Gastroesophageal sphincter (tissue), 4 donors: ENCODE measurements around the gene E2F1. TPM values are rescaled to one million over a fixed set of nuclear protein-coding genes. Genes with fewer than 3 reads are reported as not detected.
"Not testable (repeated sequence)": the region's sequence is repeated elsewhere in the genome, so short reads cannot be mapped to it uniquely, and the experiment has no call there.

Experiments
- ATAC-seq: fragments of 150-250 bp; one replicate; pipeline ENCODE4 v1.9.1; 2016; ENCODE audit warnings: mild to moderate bottlenecking, moderate library complexity
- H3K27ac ChIP-seq, 4 donors: fragments of 200-600 bp; sonication (generic) in 3 of 4; 1 replicate in 3 of 4; 2 replicates in 1 of 4; pipeline ENCODE4 v1.5.1; 2016 to 2019
- H3K27me3 ChIP-seq: fragments of 200-600 bp; sonication (generic); one replicate; pipeline ENCODE4 v1.5.1; 2019
- H3K36me3 ChIP-seq, 2 donors: fragments of 200-600 bp; sonication (generic); one replicate each; pipeline ENCODE4 v1.5.1; 2019; ENCODE audit warnings: control low read depth in 1 of 2
- H3K4me1 ChIP-seq, 3 donors: fragments of 200-600 bp; sonication (generic); 1 replicate in 2 of 3; 2 replicates in 1 of 3; pipeline ENCODE4 v1.5.1; 2016 to 2019; ENCODE audit warnings: control low read depth in 2 of 3
- H3K4me3 ChIP-seq, 2 donors: fragments of 200-600 bp; sonication (generic); one replicate each; pipeline ENCODE4 v1.5.1; 2019; ENCODE audit warnings: mild to moderate bottlenecking in 1 of 2, moderate library complexity in 1 of 2
- H3K9me3 ChIP-seq, 3 donors: fragments of 200-600 bp; sonication (generic); one replicate each; pipeline ENCODE4 v1.5.1; 2017 to 2019; ENCODE audit warnings: control low read depth in 2 of 3
- EP300 ChIP-seq: sonication (generic); formaldehyde crosslinking; IDR thresholded peaks from one replicate; pipeline ENCODE4 v1.6.1; 2017; ENCODE audit warnings: antibody characterized with exemption, mild to moderate bottlenecking
- POLR2A ChIP-seq, 2 donors: fragments of 450-650 bp; IDR thresholded peaks; one replicate each; pipeline ENCODE4 v1.6.1; 2017; ENCODE audit warnings: antibody characterized with exemption in 2 of 2, mild to moderate bottlenecking in 2 of 2, moderate library complexity in 1 of 2
- POLR2AphosphoS5 ChIP-seq: sonication (generic); formaldehyde crosslinking; IDR thresholded peaks from one replicate; pipeline ENCODE4 v1.6.1; 2017; ENCODE audit warnings: antibody characterized with exemption
- WGBS, 2 donors: methylation state at CpG; one replicate each; pipeline ENCODE4 v1.1.5; 2018; ENCODE audit warnings: low coverage in 1 of 2; 5-methylcytosine and 5-hydroxymethylcytosine counted together
- total RNA-seq, 4 donors: library from RNA; depleted of rRNA; stranded (reverse); fragments of >200 nt; gene quantifications; one replicate each; pipeline ENCODE4 v1.1.0, GENCODE V29; 2016
- TF ChIP-seq, protein P1 (sequence below), 4 experiments: fragments of 200-600 bp in 2 of 4; fragments of 450-650 bp in 2 of 4; sonication (generic) in 1 of 4; IDR thresholded peaks; one replicate each; pipeline ENCODE4 v1.5.1; 2017 to 2019; ENCODE audit warnings: antibody characterized with exemption in 4 of 4, mild to moderate bottlenecking in 2 of 4, moderate library complexity in 2 of 4

E2F1 gene
- total RNA-seq, 4 donors from 2014 or later, result 0.57 to 4.4 (median 1.5) TPM

DNA sequence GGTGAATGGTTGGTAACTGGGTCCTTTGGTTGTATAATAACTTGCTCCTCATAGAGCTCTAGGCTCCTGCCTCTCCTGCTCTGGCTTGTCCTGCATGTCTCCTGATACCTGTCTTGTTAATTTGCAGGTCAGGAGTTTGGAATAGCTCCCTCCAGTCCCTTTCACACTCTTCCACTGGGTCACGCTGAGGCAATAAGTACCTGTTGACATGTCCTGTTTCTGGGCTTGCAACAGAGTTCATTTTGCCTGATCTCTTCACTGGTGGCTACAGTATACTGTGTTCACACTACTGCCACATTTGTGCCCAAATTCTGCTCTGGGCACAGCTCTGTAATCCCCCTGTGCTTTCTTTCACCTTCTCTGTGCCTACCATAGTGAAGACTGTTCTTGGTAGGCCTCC is 49.4 kb downstream of the E2F1 start:
- H3K27ac ChIP-seq, result no peak overlapping the region
- no peaks in the 10 kb centered on the region for H3K27me3 ChIP-seq
- H3K4me3 ChIP-seq, result no peak overlapping the region
- no peak for ATAC-seq
- TF ChIP-seq POLR2A (IDR thresholded peaks at IDR 0.05) (no peak), POLR2AphosphoS5 (no peak), EP300 (no peak)
- TF ChIP-seq, protein P1, sequence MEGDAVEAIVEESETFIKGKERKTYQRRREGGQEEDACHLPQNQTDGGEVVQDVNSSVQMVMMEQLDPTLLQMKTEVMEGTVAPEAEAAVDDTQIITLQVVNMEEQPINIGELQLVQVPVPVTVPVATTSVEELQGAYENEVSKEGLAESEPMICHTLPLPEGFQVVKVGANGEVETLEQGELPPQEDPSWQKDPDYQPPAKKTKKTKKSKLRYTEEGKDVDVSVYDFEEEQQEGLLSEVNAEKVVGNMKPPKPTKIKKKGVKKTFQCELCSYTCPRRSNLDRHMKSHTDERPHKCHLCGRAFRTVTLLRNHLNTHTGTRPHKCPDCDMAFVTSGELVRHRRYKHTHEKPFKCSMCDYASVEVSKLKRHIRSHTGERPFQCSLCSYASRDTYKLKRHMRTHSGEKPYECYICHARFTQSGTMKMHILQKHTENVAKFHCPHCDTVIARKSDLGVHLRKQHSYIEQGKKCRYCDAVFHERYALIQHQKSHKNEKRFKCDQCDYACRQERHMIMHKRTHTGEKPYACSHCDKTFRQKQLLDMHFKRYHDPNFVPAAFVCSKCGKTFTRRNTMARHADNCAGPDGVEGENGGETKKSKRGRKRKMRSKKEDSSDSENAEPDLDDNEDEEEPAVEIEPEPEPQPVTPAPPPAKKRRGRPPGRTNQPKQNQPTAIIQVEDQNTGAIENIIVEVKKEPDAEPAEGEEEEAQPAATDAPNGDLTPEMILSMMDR (IDR thresholded peaks at IDR 0.05), result no peak
- no peaks in the 10 kb centered on the region for H3K4me1 ChIP-seq
- WGBS, 2 donors, result 100% methylated on average over 1 of the region's 1 CpG
- peaks cover 0 to 92% of the 10 kb centered on the region in 2 donors for H3K36me3 ChIP-seq
- H3K9me3 ChIP-seq, result no peaks in the 10 kb centered on the region

DNA sequence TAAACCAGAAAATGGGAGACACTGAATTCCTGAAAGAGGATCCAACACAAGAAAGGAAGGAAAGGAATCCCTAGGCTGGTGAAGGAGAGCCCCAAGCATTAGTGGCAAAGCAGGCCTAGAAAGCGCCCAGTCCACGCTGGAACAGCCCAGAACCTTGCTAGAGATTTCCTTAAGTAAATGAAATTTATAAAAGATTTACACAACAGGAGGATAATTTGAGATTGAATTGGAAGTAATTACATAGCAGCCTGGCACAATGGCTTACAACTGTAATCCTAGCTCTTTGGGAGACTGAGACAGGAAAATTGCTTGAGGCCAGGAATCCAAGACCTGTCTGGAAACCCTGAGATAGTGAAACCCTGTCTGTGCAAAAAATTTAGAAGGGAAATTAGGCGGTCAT is 50.8 kb downstream of the E2F1 start:
- no peaks in the 10 kb centered on the region for H3K27me3 ChIP-seq
- TF ChIP-seq POLR2AphosphoS5 (no peak), POLR2A (IDR thresholded peaks at IDR 0.05) (no peak), EP300 (no peak)
- 97 to 98% methylated on average over 3 of the region's 3 CpGs for WGBS, 2 donors

DNA sequence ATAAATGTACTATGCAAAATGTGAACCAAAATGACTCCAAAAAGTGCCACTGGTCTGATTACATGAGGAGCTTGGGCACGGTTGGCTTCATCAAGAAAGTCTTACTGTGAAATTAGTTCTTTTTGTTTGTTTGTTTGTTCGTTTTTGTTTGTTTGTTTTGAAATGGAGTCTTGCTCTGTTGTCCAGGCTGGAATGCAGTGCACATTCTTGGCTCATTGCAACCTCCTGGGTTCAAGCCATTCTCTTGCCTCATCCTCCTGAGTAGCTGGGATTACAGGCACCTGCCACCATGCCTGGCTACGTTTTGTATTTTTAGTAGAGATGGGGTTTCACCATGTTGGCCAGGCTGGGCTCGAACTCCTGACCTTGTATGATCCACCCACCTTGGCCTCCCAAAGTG is 54.3 kb downstream of the E2F1 start:
- peaks cover 0 to 90% of the 10 kb centered on the region in 2 donors for H3K36me3 ChIP-seq
- WGBS, 2 donors, result 65 to 69% methylated on average over 2 to 4 of the region's 4 CpGs
- H3K4me3 ChIP-seq, H3K27ac ChIP-seq, H3K27me3 ChIP-seq, H3K9me3 ChIP-seq, H3K4me1 ChIP-seq, ATAC-seq: not testable (repeated sequence)

More for the DNA sequence above, 50.8 kb downstream of the E2F1 start:
- Histone ChIP-seq H3K36me3 (peaks cover 0 to 91% of the 10 kb centered on the region in 2 donors), H3K9me3 (no peaks in the 10 kb centered on the region), H3K4me3 (no peak overlapping the region), H3K27ac (no peak overlapping the region), H3K4me1 (no peaks in the 10 kb centered on the region)
- no peak for ATAC-seq

DNA sequence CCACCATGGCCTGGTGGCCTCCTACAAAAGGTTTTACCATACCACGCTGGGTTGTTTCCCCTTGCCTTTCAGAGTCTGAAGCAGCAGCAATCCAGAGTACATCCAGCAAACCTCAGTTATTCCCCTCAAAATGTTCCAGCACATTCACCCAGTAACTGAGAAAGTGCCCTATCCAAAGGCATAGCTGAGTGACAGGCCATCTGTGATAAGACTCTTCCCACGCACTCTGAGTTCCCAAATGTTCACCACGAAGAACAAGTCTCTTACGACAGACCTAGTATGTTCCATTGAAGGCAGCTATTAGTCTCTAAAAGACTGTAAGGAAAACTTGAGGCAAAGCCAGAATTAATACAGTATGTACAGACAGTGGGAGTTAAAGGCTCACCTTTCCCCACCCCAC is 55.7 kb downstream of the E2F1 start:
- Histone ChIP-seq H3K4me1 (no peaks in the 10 kb centered on the region), H3K4me3 (no peak overlapping the region), H3K27me3 (no peaks in the 10 kb centered on the region), H3K27ac (no peak overlapping the region), H3K9me3 (no peaks in the 10 kb centered on the region), H3K36me3 (peaks cover 0 to 95% of the 10 kb centered on the region in 2 donors)
- no peak for ATAC-seq
- WGBS, 2 donors, result 78 to 95% methylated on average over 4 of the region's 4 CpGs
- TF ChIP-seq, protein P1 (IDR thresholded peaks at IDR 0.05), result no peak
- TF ChIP-seq EP300 (no peak), POLR2AphosphoS5 (no peak), POLR2A (IDR thresholded peaks at IDR 0.05) (no peak)

DNA sequence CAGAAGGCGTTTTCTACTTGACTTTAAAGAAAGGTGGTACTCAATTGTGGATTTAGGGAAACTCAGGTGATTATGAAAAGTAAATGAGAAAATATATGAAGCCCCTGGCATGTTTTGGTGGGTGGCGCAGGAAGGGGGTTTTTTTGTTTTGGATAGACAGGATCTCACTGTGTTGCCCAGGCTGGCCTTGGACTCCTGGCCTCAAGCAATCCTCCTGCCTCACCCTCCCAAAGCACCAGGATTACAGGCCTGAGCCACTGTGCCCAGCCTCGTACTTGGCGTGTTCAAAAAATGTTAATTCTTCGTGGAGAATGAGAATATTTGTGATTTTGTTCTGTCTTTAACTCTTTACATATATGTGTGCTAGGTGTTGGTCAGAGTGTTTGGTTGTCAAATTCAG is 56.2 kb downstream of the E2F1 start:
- H3K4me1 ChIP-seq, result no peaks in the 10 kb centered on the region
- no peak overlapping the region for H3K27ac ChIP-seq
- no peaks in the 10 kb centered on the region for H3K9me3 ChIP-seq
- TF ChIP-seq, protein P1 (IDR thresholded peaks at IDR 0.05), result no peak
- no peak for TF ChIP-seq POLR2AphosphoS5
- no peak for TF ChIP-seq EP300
- no peak for TF ChIP-seq POLR2A (IDR thresholded peaks at IDR 0.05)
- H3K27me3 ChIP-seq, result no peaks in the 10 kb centered on the region
- WGBS, 2 donors, result 88% methylated on average over 2 to 5 of the region's 5 CpGs
- H3K4me3 ChIP-seq, result no peak overlapping the region
- ATAC-seq, result no peak
- H3K36me3 ChIP-seq, result peaks cover 0 to 96% of the 10 kb centered on the region in 2 donors

DNA sequence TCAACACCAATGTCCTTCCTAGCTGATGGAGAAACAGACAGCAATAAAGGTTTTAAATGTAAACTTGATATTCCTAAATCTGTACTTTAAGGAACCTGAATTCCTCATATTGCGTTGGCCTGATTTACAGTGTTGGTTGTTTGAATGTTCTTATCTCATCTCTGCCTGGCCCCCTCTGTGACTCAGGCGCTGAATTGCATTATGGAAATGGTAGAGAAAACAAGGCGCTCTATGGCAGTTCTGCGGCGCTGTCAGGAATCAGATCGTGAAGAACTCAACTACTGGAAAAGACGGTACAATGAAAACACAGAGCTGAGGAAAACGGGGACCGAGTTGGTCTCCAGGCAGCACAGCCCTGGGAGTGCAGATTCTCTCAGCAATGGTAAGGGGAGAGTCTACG is 56.7 kb downstream of the E2F1 start:
- Histone ChIP-seq H3K9me3 (no peaks in the 10 kb centered on the region), H3K27ac (no peak overlapping the region), H3K27me3 (no peaks in the 10 kb centered on the region), H3K4me3 (no peak overlapping the region), H3K4me1 (no peaks in the 10 kb centered on the region), H3K36me3 (peaks cover 0 to 98% of the 10 kb centered on the region in 2 donors)
- WGBS, 2 donors, result 85 to 94% methylated on average over 6 to 10 of the region's 10 CpGs
- TF ChIP-seq, protein P1 (IDR thresholded peaks at IDR 0.05), result no peak
- TF ChIP-seq POLR2AphosphoS5, result no peak
- no peak for TF ChIP-seq EP300
- ATAC-seq, result no peak
